Peyer's patch (tissue), 4 donors: ENCODE results near the gene THADA. TPM values are rescaled to one million over a fixed set of nuclear protein-coding genes. Genes with fewer than 3 reads are reported as not detected.
A peak's percentile ranks its signal among the peaks of the same experiment; 100 is the strongest.

Source experiments
- DNase-seq, 3 donors: peaks; one replicate each; pipeline ENCODE4 v3.0.0-alpha.2; 2017 to 2019
- H3K27ac ChIP-seq, 4 donors: fragments of 200-600 bp; sonication (generic); one replicate each; pipeline ENCODE4 v1.5.1; 2016 to 2019
- H3K27me3 ChIP-seq, 2 donors: fragments of 200-600 bp; sonication (generic); one replicate each; pipeline ENCODE4 v1.5.1; 2019
- H3K36me3 ChIP-seq, 3 donors: fragments of 200-600 bp; sonication (generic); one replicate each; pipeline ENCODE4 v1.5.1; 2016 to 2019
- H3K4me1 ChIP-seq, 4 donors: fragments of 200-600 bp; sonication (generic); one replicate each; pipeline ENCODE4 v1.5.1; 2016 to 2019
- H3K4me3 ChIP-seq, 4 donors: fragments of 200-600 bp; sonication (generic); 1 replicate in 3 of 4; 2 replicates in 1 of 4; pipeline ENCODE4 v1.5.1; 2016 to 2019; ENCODE audit warnings: mild to moderate bottlenecking in 1 of 4
- H3K9me3 ChIP-seq, 4 donors: fragments of 200-600 bp; sonication (generic); one replicate each; pipeline ENCODE4 v1.5.1; 2016 to 2019; ENCODE audit warnings: mild to moderate bottlenecking in 1 of 4
- POLR2A ChIP-seq, 2 donors: fragments of 450-650 bp; IDR thresholded peaks; one replicate each; pipeline ENCODE4 v1.5.1; 2017; ENCODE audit warnings: antibody characterized with exemption in 2 of 2, mild to moderate bottlenecking in 2 of 2, moderate library complexity in 2 of 2
- total RNA-seq, 4 donors: library from RNA; depleted of rRNA; stranded (reverse); fragments of >200 nt; gene quantifications; one replicate each; pipeline ENCODE4 v1.1.0, GENCODE V29; 2016
- TF ChIP-seq, protein P1 (sequence below), 6 experiments: fragments of 450-650 bp in 4 of 6; fragments of 200-600 bp in 2 of 6; sonication (generic) in 1 of 6; IDR thresholded peaks; one replicate each; pipeline ENCODE4 v1.5.1; 2017 to 2019; ENCODE audit warnings: antibody characterized with exemption in 6 of 6, mild to moderate bottlenecking in 3 of 6, moderate library complexity in 1 of 6

The THADA gene
- total RNA-seq, 4 donors from 2014 or later, result 19.3 to 76.7 (median 26.3) TPM

DNA sequence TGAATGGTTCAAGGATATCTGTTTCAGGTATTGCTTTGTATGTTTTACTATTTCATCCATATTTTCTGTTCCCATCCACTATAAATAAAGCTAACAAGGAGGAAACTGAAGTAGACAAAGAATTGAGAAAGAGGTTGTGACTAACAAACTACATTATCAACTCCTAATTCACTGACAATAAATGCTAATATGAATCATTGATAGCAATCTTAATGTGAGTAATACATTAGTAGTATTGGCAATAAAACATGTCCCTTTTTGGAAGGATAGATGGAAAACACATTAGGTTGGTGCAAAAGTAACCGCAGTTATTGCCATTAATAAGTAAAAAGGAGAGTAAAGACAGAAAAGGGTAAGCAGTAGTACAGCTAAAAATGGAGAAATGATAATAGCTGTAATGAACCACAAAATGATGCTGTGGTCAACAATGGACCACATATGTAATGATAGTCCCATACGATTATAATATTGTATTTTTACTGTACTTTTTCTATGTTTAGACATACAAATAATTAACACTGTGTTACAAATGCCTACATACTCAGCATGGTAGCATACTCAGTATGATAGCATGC lies 104.7 kb downstream of the THADA start:
- H3K36me3 ChIP-seq, result no peaks in the 10 kb centered on the region

DNA sequence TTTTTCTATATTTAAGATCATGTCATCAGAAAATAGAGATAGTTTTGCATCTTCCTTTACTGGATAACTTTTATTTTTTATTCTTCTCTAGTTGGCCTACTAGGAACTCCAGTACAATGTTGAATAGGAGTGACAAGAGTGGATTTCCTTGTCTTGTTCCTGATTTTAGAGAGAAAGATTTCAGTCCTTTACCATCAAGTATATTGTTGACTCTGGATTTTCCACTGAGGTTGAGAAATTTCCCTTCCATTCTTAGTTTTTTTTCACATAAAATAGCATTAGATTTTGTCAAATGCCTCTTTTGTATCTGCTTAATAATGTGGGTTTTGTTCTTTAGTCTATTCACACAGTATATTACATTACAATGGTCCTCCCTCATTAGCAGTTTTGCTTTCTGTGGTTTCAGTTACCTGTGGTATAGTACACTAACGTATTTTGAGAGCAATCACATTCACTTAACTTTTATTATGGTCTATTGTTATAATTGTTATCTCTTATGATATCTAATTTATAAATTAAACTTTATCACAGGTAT lies 105.5 kb downstream of the THADA start:
- no peaks in the 10 kb centered on the region for H3K27me3 ChIP-seq
- no peak for TF ChIP-seq POLR2A (IDR thresholded peaks at IDR 0.05)
- TF ChIP-seq, protein P1, sequence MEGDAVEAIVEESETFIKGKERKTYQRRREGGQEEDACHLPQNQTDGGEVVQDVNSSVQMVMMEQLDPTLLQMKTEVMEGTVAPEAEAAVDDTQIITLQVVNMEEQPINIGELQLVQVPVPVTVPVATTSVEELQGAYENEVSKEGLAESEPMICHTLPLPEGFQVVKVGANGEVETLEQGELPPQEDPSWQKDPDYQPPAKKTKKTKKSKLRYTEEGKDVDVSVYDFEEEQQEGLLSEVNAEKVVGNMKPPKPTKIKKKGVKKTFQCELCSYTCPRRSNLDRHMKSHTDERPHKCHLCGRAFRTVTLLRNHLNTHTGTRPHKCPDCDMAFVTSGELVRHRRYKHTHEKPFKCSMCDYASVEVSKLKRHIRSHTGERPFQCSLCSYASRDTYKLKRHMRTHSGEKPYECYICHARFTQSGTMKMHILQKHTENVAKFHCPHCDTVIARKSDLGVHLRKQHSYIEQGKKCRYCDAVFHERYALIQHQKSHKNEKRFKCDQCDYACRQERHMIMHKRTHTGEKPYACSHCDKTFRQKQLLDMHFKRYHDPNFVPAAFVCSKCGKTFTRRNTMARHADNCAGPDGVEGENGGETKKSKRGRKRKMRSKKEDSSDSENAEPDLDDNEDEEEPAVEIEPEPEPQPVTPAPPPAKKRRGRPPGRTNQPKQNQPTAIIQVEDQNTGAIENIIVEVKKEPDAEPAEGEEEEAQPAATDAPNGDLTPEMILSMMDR (IDR thresholded peaks at IDR 0.05), result no peak
- no peak for DNase-seq
- no peaks in the 10 kb centered on the region for H3K9me3 ChIP-seq
- H3K36me3 ChIP-seq, result no peaks in the 10 kb centered on the region
- no peak overlapping the region for H3K27ac ChIP-seq
- H3K4me3 ChIP-seq, result no peak overlapping the region
- no peaks in the 10 kb centered on the region for H3K4me1 ChIP-seq

More for the DNA sequence above, 104.7 kb downstream of the THADA start:
- H3K9me3 ChIP-seq, result no peaks in the 10 kb centered on the region
- no peak overlapping the region for H3K4me3 ChIP-seq
- no peak for DNase-seq
- H3K27me3 ChIP-seq, result no peaks in the 10 kb centered on the region
- no peak overlapping the region for H3K27ac ChIP-seq
- H3K4me1 ChIP-seq, result no peaks in the 10 kb centered on the region
- TF ChIP-seq, protein P1 (IDR thresholded peaks at IDR 0.05), result no peak
- TF ChIP-seq POLR2A (IDR thresholded peaks at IDR 0.05), result no peak

DNA sequence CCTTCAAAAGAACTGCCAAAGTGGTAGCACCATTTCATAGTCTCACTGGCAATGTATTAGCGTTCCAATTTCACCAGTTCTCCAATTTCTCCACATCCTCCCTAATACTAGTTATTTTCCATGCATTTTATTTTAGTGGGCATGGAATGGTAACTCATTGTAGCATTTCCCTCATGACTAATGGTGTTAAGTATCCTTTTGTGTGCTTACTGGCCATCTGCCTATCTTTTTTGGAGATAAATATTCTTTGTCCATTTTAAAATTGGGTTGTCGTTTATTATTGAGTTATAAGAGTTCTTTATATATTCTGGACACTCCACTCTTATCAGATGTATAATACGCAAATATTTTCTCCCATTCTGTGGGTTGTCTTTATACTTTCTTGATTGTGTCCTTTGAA lies 107.1 kb downstream of the THADA start:
- H3K27me3 ChIP-seq, result no peaks in the 10 kb centered on the region
- DNase-seq, result no peak
- H3K36me3 ChIP-seq, result no peaks in the 10 kb centered on the region
- H3K27ac ChIP-seq, result no peak overlapping the region
- H3K4me1 ChIP-seq, result peaks cover 0 to 3% (median 0%) of the 10 kb centered on the region in 4 donors
- no peak overlapping the region for H3K4me3 ChIP-seq
- no peak for TF ChIP-seq POLR2A (IDR thresholded peaks at IDR 0.05)
- TF ChIP-seq, protein P1 (IDR thresholded peaks at IDR 0.05), result no peak
- no peaks in the 10 kb centered on the region for H3K9me3 ChIP-seq

DNA sequence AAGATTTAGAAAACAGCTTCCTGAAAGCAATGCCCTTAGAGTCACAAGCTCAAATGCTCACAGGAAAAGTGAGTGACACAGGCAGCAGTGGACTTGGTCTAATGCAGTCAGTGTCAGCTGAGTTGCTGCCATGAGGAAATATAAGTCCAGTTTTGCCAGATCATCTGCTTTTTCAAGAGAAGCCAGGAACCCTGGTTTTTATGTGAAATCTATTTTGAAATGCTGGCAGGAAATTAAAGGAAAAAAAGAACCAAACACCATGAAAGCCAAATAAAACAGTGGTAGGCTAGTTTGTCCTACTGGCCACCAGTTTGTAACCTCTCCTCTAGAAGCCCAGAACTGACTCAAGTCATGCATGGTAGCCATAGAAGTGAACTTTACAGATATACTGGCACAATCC lies 109.2 kb downstream of the THADA start:
- no peaks in the 10 kb centered on the region for H3K27me3 ChIP-seq
- no peaks in the 10 kb centered on the region for H3K9me3 ChIP-seq
- TF ChIP-seq, protein P1 (IDR thresholded peaks at IDR 0.05), result no peak
- TF ChIP-seq POLR2A (IDR thresholded peaks at IDR 0.05), result no peak
- peaks cover 0 to 18% (median 7%) of the 10 kb centered on the region in 4 donors for H3K4me1 ChIP-seq
- H3K27ac ChIP-seq, result peak overlapping the region; percentile 2 to 29 (median 14)
- DNase-seq, result peak in 1 of 3 donors; percentile 49
- no peaks in the 10 kb centered on the region for H3K36me3 ChIP-seq
- no peak overlapping the region for H3K4me3 ChIP-seq

DNA sequence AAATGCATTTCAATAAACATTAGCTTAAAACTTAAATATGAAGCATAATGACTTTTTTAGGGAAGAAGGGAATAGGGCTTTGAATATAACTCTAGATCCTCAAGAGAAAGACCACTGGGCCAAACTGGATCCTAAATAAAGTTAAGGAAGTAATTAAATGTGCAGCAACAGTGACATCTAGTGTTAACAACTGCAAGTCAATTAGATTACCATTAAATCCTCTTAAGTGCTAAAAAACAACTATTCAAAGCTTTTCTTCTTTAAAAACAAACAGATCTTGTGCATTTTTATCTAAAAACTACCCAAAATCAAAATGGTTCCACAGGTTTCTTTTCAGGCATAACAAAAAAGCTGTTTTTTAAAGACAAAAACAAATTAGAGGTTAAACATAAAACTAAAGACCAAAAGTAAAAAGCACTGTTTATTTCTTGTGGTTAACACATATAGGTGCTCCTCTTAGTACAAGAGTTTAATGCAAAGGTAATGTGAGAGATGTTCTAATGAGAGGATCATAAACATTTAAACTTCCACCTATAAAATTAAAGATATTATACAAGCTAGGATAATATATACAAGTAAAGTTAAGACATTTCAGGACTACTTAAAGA lies 111.4 kb downstream of the THADA start:
- H3K9me3 ChIP-seq, result no peaks in the 10 kb centered on the region
- H3K27me3 ChIP-seq, result no peaks in the 10 kb centered on the region
- H3K4me3 ChIP-seq, result no peak overlapping the region
- peak overlapping the region in 3 of 4 donors; percentile 3 to 69 (median 41) for H3K27ac ChIP-seq
- no peak for DNase-seq
- TF ChIP-seq, protein P1 (IDR thresholded peaks at IDR 0.05), result peak; percentile 50 to 90 (median 82)
- TF ChIP-seq POLR2A (IDR thresholded peaks at IDR 0.05), result no peak
- H3K4me1 ChIP-seq, result peaks cover 0 to 19% (median 7%) of the 10 kb centered on the region in 4 donors
- H3K36me3 ChIP-seq, result no peaks in the 10 kb centered on the region
